Osteocyte (in vitro differentiated cells): Measurements from ENCODE around the gene HS3ST4. TPM values are rescaled to one million over a fixed set of nuclear protein-coding genes. Genes with fewer than 3 reads are reported as not detected.

ENCODE experiments used
- DNase-seq: peaks from one replicate; pipeline ENCODE4 v3.0.0; 2021; ENCODE audit warnings: mixed read lengths; ENCODE audit not compliant: unreplicated experiment; ENCODE audit errors: extremely low spot score
- H3K27ac Mint-ChIP-seq: one replicate; pipeline ENCODE4 v1.8.0; 2021; ENCODE audit warnings: mild to moderate bottlenecking, mixed read lengths; ENCODE audit not compliant: unreplicated experiment
- H3K27me3 Mint-ChIP-seq: one replicate; pipeline ENCODE4 v1.8.0; 2021; ENCODE audit warnings: mixed read lengths; ENCODE audit not compliant: unreplicated experiment
- H3K36me3 Mint-ChIP-seq: one replicate; pipeline ENCODE4 v1.8.0; 2021; ENCODE audit warnings: mixed read lengths; ENCODE audit not compliant: unreplicated experiment
- H3K4me1 Mint-ChIP-seq: one replicate; pipeline ENCODE4 v1.8.0; 2021; ENCODE audit warnings: mixed read lengths; ENCODE audit not compliant: unreplicated experiment
- H3K4me3 Mint-ChIP-seq: one replicate; pipeline ENCODE4 v1.8.0; 2021; ENCODE audit warnings: mild to moderate bottlenecking, moderate library complexity, mixed read lengths; ENCODE audit not compliant: unreplicated experiment
- H3K9me3 Mint-ChIP-seq: one replicate; pipeline ENCODE4 v1.8.0; 2021; ENCODE audit warnings: mixed read lengths; ENCODE audit not compliant: unreplicated experiment
- long read RNA-seq: library from polyadenylated mRNA; unstranded; transcript quantifications from one replicate; pipeline ENCODE4 v2.0.0, GENCODE V29; 2021
- total RNA-seq: library from RNA; stranded (reverse); gene quantifications from 2 replicates; pipeline ENCODE4 v1.2.1, GENCODE V29; 2021
- TF ChIP-seq, protein P1 (sequence below): fragments of 200-600 bp; sonication (generic); IDR thresholded peaks from 2 replicates; pipeline ENCODE4 v1.5.0; 2021; ENCODE audit warnings: antibody characterized with exemption, mild to moderate bottlenecking, moderate library complexity

HS3ST4 gene
- total RNA-seq: not detected in 2 replicates
- long read RNA-seq: 0 reads

DNA sequence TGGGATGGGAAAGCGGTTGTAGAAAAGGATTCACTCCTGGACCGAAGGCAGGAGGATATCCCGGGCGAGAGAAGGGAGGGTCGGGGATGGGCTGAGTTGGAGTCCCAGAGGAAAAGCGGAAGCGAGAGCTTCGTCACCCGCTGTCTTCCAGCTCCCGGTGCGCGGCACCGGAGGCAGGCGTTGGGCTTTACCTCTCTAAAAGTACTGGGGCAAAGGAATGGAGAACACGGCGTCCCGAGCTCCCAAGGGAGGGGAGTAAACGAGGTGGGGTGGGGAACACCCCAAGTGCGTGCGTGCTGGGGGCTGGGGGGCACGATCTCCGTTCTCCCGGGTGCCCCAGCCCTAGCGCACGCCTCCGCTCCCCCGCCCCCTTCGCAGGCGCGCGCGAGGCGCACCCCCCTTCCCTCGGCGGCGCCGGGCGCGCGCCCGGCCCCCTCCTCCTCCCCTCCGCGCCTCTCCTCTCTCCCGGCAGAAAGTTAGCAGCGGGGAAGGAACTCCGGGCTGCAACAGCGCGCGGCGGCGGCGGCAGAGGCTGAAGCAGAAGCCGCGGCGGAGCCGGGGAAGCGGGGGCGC lies at the start of gene HS3ST4:
HS3ST4 (plus strand) TSS at position 441 of the 573 bp plus-strand sequence.
- peaks cover 59% of the 10 kb centered on the region for H3K27me3 Mint-ChIP-seq
- H3K9me3 Mint-ChIP-seq: no peaks in the 10 kb centered on the region
- H3K27ac Mint-ChIP-seq: no peak within 1 kb of the TSS
- H3K4me3 Mint-ChIP-seq: peak within 1 kb of the TSS; percentile 65
- no peaks in the 10 kb centered on the region for H3K36me3 Mint-ChIP-seq
- H3K4me1 Mint-ChIP-seq: peaks cover 7% of the 10 kb centered on the region
- DNase-seq: no peak
- TF ChIP-seq, protein P1, sequence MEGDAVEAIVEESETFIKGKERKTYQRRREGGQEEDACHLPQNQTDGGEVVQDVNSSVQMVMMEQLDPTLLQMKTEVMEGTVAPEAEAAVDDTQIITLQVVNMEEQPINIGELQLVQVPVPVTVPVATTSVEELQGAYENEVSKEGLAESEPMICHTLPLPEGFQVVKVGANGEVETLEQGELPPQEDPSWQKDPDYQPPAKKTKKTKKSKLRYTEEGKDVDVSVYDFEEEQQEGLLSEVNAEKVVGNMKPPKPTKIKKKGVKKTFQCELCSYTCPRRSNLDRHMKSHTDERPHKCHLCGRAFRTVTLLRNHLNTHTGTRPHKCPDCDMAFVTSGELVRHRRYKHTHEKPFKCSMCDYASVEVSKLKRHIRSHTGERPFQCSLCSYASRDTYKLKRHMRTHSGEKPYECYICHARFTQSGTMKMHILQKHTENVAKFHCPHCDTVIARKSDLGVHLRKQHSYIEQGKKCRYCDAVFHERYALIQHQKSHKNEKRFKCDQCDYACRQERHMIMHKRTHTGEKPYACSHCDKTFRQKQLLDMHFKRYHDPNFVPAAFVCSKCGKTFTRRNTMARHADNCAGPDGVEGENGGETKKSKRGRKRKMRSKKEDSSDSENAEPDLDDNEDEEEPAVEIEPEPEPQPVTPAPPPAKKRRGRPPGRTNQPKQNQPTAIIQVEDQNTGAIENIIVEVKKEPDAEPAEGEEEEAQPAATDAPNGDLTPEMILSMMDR: no peak

DNA sequence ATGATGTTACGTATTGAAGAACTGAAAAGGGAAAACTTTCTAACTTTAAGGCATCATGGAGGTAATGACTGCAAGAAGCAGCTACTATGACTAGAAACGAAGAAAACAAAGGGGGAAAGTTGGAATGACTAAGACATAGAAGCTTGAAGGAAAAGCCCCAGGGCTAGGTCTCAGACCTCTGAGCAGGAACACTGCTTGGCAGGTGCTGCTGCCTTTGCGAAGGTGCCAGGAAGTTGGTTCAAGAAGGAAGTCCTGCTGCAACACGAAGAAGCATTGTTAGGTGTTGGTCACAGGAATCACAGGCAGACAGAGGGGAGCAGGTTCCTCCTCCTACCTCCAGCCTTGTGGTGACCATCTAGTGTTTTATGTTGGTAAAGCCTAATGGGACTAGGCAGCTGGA lies 48.1 kb upstream of the HS3ST4 start:
- no peaks in the 10 kb centered on the region for H3K4me1 Mint-ChIP-seq
- TF ChIP-seq, protein P1: no peak
- H3K36me3 Mint-ChIP-seq: no peaks in the 10 kb centered on the region
- DNase-seq: no peak
- no peak overlapping the region for H3K4me3 Mint-ChIP-seq
- H3K27me3 Mint-ChIP-seq: no peaks in the 10 kb centered on the region
- H3K9me3 Mint-ChIP-seq: no peaks in the 10 kb centered on the region
- H3K27ac Mint-ChIP-seq: no peak overlapping the region

DNA sequence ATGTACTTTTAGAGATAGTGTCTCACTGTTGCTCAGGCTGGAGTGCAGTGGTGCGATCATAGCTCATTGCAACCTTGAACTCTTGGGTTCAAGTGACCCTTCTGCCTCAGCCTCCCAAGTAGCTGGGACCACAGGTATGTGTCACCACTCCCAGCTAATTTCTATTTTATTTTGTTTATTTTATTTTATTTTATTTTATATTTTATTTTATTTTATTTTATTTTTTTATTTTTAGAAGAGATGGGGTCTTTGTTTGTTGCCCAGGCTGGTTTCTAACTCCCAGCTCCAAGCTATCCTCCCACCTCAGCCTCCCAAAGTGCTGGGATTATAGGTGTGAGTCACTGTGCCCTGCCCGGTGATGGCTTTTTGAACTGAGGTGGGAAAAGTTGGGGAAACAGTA lies 35.1 kb upstream of the HS3ST4 start:
- no peak for DNase-seq
- Mint-ChIP-seq H3K27ac (no peak overlapping the region), H3K27me3 (no peaks in the 10 kb centered on the region), H3K36me3 (no peaks in the 10 kb centered on the region), H3K9me3 (peaks cover 10% of the 10 kb centered on the region), H3K4me3 (no peak overlapping the region), H3K4me1 (no peaks in the 10 kb centered on the region)
- TF ChIP-seq, protein P1: no peak

DNA sequence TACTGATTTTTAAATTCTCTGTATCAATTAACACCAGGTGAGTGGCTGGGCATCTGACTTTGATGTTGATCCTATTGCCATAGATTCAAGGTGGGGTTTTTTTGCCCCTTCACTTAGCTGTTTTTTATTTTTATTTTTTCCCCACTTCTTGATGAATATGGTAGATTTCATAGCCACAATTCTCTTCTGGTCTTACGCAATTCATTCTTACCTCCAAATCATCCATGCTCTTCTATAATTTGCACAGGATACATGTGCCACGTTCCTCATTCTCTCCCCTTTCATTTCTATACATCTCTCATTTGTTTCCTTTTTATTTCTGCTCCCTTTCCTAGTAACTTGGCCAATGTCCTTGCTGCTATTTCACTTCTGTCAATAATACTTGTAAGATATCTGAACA lies 14.9 kb upstream of the HS3ST4 start:
- Mint-ChIP-seq H3K27ac (no peak overlapping the region), H3K27me3 (no peaks in the 10 kb centered on the region), H3K9me3 (no peaks in the 10 kb centered on the region), H3K4me1 (no peaks in the 10 kb centered on the region), H3K36me3 (no peaks in the 10 kb centered on the region), H3K4me3 (no peak overlapping the region)
- no peak for DNase-seq
- TF ChIP-seq, protein P1: no peak

DNA sequence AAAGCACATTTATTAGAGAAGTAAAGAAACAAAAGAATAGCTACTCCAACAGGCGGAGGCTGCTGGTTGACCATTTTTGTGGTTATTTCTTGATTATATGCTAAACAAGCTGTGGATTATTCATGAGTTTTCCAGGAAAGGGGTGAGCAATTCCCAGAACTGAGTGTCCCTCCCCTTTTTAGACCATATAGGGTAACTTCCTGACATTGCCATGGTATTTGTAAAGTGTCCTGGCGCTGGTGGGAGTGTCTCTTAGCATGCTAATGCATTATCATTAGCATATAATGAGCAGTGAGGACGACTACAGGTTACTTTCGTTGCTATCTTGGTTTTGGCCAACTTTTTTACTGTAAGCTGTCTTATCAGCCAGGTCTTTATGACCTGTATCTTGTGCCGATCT lies 12.2 kb upstream of the HS3ST4 start:
- DNase-seq: no peak
- no peaks in the 10 kb centered on the region for H3K36me3 Mint-ChIP-seq
- H3K27me3 Mint-ChIP-seq: no peaks in the 10 kb centered on the region
- H3K4me3 Mint-ChIP-seq: no peak overlapping the region
- TF ChIP-seq, protein P1: no peak
- no peaks in the 10 kb centered on the region for H3K9me3 Mint-ChIP-seq
- H3K27ac Mint-ChIP-seq: no peak overlapping the region
- H3K4me1 Mint-ChIP-seq: no peaks in the 10 kb centered on the region
